ENCODE measurements around the gene OR52D1.

OR52D1 gene

DNA sequence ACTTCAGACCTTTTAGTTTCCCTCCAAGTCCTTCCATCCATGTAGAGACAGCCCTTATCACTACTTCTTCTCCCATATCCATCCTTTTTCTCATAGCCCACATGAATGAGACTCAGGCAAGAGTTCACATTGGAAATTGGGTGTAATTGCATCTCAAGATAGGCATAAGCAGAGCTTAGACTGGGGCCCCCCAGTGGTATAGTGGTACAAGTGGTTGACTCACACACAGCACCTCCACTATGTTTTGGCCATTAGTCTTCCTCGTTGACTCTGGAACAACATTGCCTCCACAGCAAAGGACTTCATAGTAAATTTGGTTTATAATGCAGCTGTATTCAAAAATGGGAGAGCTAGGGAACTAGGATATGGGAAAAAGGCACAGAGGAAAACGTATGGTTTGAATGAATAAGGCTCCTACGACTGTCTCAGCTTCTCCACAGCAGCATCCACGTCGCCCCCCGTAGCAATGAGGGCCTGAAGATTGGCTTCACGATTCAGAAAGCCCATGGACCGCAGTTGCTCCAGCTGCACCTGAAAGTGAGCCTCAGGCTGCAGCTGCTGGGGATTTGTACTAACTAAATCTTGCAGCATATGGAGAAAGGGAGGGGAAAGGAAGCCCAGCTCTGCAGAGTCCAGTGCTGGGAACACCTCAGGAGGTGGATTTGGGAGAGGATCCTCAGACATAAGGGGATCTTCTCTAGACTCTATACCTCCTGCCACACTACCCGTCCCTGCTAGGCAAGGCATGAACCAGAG is 18.9 kb downstream of the OR52D1 start:
- ChIA-PET POLR2A (no interaction called here), CTCF (no interaction called here)
- no peak for DNase-seq (ENCODE audit: extremely low spot score)
- TF ChIP-seq LEF1 (IDR thresholded peaks at IDR 0.05; ENCODE audit: borderline replicate concordance) (no peak), TARDBP (IDR thresholded peaks at IDR 0.05) (no peak), FOXA1 (IDR thresholded peaks at IDR 0.05) (no peak), CTBP1 (IDR thresholded peaks at IDR 0.05; ENCODE audit: borderline replicate concordance) (no peak), NFRKB (IDR thresholded peaks at IDR 0.05) (no peak), SUZ12 (IDR thresholded peaks at IDR 0.05) (no peak), PKNOX1 (IDR thresholded peaks at IDR 0.05) (no peak), HDGF (IDR thresholded peaks at IDR 0.05; ENCODE audit: borderline replicate concordance) (no peak), BHLHE40 (IDR thresholded peaks at IDR 0.05; ENCODE audit: borderline replicate concordance) (no peak), ZNF384 (IDR thresholded peaks at IDR 0.05) (no peak), FOXM1 (IDR thresholded peaks at IDR 0.05; ENCODE audit: borderline replicate concordance) (no peak), SP1 (IDR thresholded peaks at IDR 0.05) (no peak), FOXK2 (IDR thresholded peaks at IDR 0.05) (no peak)

GRCh38 chr11:5507933-5508305 is 19.4 kb downstream of the OR52D1 start:
- DNase-seq (ENCODE audit: extremely low spot score), result no peak
- TF ChIP-seq ZNF384 (IDR thresholded peaks at IDR 0.05) (no peak), FOXA1 (IDR thresholded peaks at IDR 0.05) (no peak), LEF1 (IDR thresholded peaks at IDR 0.05; ENCODE audit: borderline replicate concordance) (no peak), SUZ12 (IDR thresholded peaks at IDR 0.05) (no peak), NFRKB (IDR thresholded peaks at IDR 0.05) (no peak), L3MBTL2 (conservative IDR thresholded peaks at IDR 0.05) (no peak), FOXM1 (IDR thresholded peaks at IDR 0.05; ENCODE audit: borderline replicate concordance) (no peak), CTBP1 (IDR thresholded peaks at IDR 0.05; ENCODE audit: borderline replicate concordance) (no peak), ELF4 (IDR thresholded peaks at IDR 0.05) (no peak), PKNOX1 (IDR thresholded peaks at IDR 0.05) (no peak), HDGF (IDR thresholded peaks at IDR 0.05; ENCODE audit: borderline replicate concordance) (no peak), BHLHE40 (IDR thresholded peaks at IDR 0.05; ENCODE audit: borderline replicate concordance) (no peak)
- POLR2A ChIA-PET, result no interaction called here
- CTCF ChIA-PET, result no interaction called here

DNA sequence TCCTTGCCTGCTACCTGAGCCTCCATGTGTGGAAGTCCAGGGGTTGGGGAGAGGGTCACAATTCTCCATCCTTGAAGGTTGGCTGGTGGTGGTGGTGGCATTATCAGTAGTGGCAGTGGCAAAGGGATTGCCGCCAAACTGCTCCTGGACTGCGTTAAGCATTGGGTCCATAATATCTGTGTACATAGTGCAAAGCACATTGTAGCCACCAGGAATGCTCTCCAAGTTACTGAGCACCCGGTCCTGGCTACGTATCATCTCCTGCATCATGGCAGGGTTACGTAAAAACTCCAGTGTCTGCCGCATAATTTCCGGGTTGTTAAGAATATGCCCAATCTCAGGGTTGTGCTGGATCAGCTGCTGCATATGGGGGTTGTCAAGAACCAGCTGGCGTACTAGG is 20.1 kb downstream of the OR52D1 start:
- ChIA-PET CTCF (no interaction called here), POLR2A (no interaction called here)
- TF ChIP-seq SP1 (IDR thresholded peaks at IDR 0.05), result no peak
- no peak for TF ChIP-seq SUZ12 (IDR thresholded peaks at IDR 0.05)
- no peak for TF ChIP-seq FOXA1 (IDR thresholded peaks at IDR 0.05)
- TF ChIP-seq CTBP1 (IDR thresholded peaks at IDR 0.05; ENCODE audit: borderline replicate concordance), result no peak
- TF ChIP-seq ZNF384 (IDR thresholded peaks at IDR 0.05), result no peak
- no peak for DNase-seq (ENCODE audit: extremely low spot score)

DNA sequence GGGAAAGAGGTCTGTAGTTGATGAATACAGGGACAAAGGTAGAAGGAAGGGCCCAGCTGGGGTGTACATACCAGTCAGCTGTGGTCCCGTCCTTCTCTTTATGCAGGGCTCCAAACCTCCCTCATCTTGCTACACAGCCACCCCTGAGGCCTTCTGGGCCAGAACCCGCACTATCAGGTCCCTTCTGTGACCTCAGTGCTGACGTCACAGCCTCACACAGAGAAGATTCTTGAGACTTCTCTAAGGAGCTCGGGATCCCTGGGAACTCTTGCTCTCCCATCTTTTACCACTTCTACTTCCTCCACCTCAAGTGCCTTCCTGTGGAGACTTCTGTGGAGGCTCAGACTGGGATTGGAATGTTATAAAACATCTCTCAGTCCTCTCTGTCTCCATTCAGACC is 21.3 kb downstream of the OR52D1 start, which contains the start of gene UBQLN3:
Gene UBQLN3 (minus strand): TSS at position 155 of the 400 bp plus-strand sequence. CDS start 399 bp downstream, outside the sequence.
- DNase-seq (ENCODE audit: extremely low spot score), result no peak
- TF ChIP-seq ELF4 (IDR thresholded peaks at IDR 0.05) (no peak), HDGF (IDR thresholded peaks at IDR 0.05; ENCODE audit: borderline replicate concordance) (no peak)
- POLR2A ChIA-PET, result no interaction called here
- CTCF ChIA-PET, result no interaction called here

DNA sequence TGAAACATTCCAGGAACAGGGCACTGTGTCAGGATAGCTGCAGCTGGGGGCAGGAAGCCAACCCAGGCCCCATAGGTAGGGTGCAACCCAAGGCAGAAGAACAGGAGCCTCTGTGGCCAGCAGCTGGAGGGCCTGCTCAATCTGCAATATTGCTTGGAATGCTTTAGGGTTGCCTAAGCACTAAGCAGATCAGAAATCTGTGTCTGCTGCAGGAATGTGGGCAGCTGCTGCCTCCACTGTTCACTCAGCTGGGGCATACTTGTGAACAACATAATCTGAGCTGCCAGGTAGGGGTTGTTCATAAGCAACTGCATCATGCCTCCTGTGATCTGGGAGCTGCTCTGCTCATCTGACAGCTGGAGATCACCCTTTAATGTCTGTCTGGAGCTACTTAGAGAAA is 26.4 kb downstream of the OR52D1 start:
- TF ChIP-seq ZNF384 (IDR thresholded peaks at IDR 0.05) (no peak), BHLHE40 (IDR thresholded peaks at IDR 0.05; ENCODE audit: borderline replicate concordance) (no peak), L3MBTL2 (conservative IDR thresholded peaks at IDR 0.05) (no peak), CTBP1 (IDR thresholded peaks at IDR 0.05; ENCODE audit: borderline replicate concordance) (no peak), PKNOX1 (IDR thresholded peaks at IDR 0.05) (no peak), HDGF (IDR thresholded peaks at IDR 0.05; ENCODE audit: borderline replicate concordance) (no peak)
- ChIA-PET POLR2A (no interaction called here), CTCF (no interaction called here)
- DNase-seq (ENCODE audit: extremely low spot score), result no peak

GRCh38 chr11:5516599-5516998 is 28.1 kb downstream of the OR52D1 start, which contains the start of gene UBQLNL:
TSS of gene UBQLNL (minus strand) at chr11:5516699. CDS start at chr11:5516441, 258 bp downstream.
- DNase-seq (ENCODE audit: extremely low spot score), result no peak
- ChIA-PET CTCF (no interaction called here), POLR2A (no interaction called here)
- TF ChIP-seq PKNOX1 (IDR thresholded peaks at IDR 0.05) (no peak), ELF4 (IDR thresholded peaks at IDR 0.05) (no peak), SP1 (IDR thresholded peaks at IDR 0.05) (no peak), LEF1 (IDR thresholded peaks at IDR 0.05; ENCODE audit: borderline replicate concordance) (no peak), ARNT (IDR thresholded peaks at IDR 0.05) (no peak), FOXA1 (IDR thresholded peaks at IDR 0.05) (no peak), TARDBP (IDR thresholded peaks at IDR 0.05) (no peak), HDGF (IDR thresholded peaks at IDR 0.05; ENCODE audit: borderline replicate concordance) (no peak), FOXM1 (IDR thresholded peaks at IDR 0.05; ENCODE audit: borderline replicate concordance) (no peak), L3MBTL2 (conservative IDR thresholded peaks at IDR 0.05) (no peak), ZNF384 (IDR thresholded peaks at IDR 0.05) (no peak), NFRKB (IDR thresholded peaks at IDR 0.05) (no peak), CTBP1 (IDR thresholded peaks at IDR 0.05; ENCODE audit: borderline replicate concordance) (no peak), BHLHE40 (IDR thresholded peaks at IDR 0.05; ENCODE audit: borderline replicate concordance) (no peak), SUZ12 (IDR thresholded peaks at IDR 0.05) (no peak)

All from HEK293T (cell line).